NCI-H1092 treated with DMSO at 0.1 percent for 48 hours (cell line): ENCODE results near the gene OLFML2B.

ENCODE experiments used
- DNase-seq: peaks from one replicate; lab custom pipeline; 2025; lab: John Stamatoyannopoulos, UW

The OLFML2B gene

GRCh38 chr1:161978011-161978790, 45.5 kb downstream of the OLFML2B start:
- no peak for DNase-seq

GRCh38 chr1:161973924-161974845, 49.5 kb downstream of the OLFML2B start:
- no peak for DNase-seq

- no peak for DNase-seq
Observed at GRCh38 chr1:161972828-161973227, 50.8 kb downstream of the OLFML2B start.

GRCh38 chr1:161970633-161971032, 53.0 kb downstream of the OLFML2B start:
- no peak for DNase-seq

GRCh38 chr1:161970036-161970435, 53.6 kb downstream of the OLFML2B start:
- DNase-seq = no peak

- DNase-seq = no peak
Observed at GRCh38 chr1:161966067-161966466, 57.6 kb downstream of the OLFML2B start.

GRCh38 chr1:161962091-161962887, 61.4 kb downstream of the OLFML2B start:
- DNase-seq = no peak

- DNase-seq = no peak
Observed at GRCh38 chr1:161958425-161958824, 65.2 kb downstream of the OLFML2B start.

- DNase-seq = no peak
Observed at GRCh38 chr1:161956930-161957329, 66.7 kb downstream of the OLFML2B start.

- no peak for DNase-seq
Observed at GRCh38 chr1:161956097-161956496, 67.6 kb downstream of the OLFML2B start.

- DNase-seq = no peak
Observed at GRCh38 chr1:161955606-161956005, 68.1 kb downstream of the OLFML2B start.

GRCh38 chr1:161954466-161954865, 69.2 kb downstream of the OLFML2B start:
- DNase-seq = no peak

- DNase-seq = no peak
Observed at GRCh38 chr1:161954050-161954449, 69.6 kb downstream of the OLFML2B start.

GRCh38 chr1:161953256-161953920, 70.3 kb downstream of the OLFML2B start:
- DNase-seq = no peak

- DNase-seq = no peak
Observed at GRCh38 chr1:161952607-161953172, 71.0 kb downstream of the OLFML2B start.

- no peak for DNase-seq
Observed at GRCh38 chr1:161951646-161952045, 72.0 kb downstream of the OLFML2B start.

- no peak for DNase-seq
Observed at GRCh38 chr1:161950377-161950776, 73.3 kb downstream of the OLFML2B start.

GRCh38 chr1:161949548-161949947, 74.1 kb downstream of the OLFML2B start:
- DNase-seq = no peak

- no peak for DNase-seq
Observed at GRCh38 chr1:161948435-161948834, 75.2 kb downstream of the OLFML2B start.

GRCh38 chr1:161946071-161946987, 77.3 kb downstream of the OLFML2B start:
- no peak for DNase-seq
